ENCODE results near the gene FLRT2.

DNA sequence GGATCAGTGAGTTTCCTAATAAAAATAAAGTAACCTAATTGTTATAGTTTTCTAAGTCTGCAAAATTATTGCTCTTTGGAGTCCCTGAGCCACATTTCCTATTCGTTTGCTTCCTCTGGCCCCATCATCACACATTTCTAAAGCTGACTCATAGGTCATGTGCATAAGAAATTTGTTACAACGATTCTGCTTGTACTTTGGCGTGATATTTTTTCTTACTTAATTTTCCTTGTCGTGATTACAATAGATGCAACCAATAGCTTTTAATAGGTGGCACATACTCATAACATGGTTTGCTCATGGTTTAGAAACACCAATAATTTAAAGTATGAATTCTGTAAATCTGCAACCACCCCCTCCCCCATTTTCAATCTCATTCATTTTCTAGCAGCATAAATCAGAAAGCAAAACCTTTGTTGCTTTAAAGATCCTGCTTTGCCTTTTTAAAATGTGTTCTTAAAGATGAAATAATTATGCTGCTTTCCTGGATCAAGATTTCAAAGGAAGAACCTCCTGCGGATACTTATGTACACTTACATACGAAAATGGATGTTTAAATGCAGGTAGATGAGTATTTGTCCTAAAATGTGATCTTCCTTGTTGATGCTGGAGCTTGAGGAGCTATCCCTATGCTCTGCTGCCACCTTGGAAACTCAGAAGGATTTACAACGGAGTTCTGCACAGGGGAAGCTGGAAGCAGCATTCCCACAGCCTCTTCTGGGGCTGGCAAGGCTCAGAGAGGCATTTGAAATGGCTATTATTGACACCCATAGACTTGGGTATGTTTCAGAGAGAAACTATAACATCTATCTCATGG lies 1.7 kb upstream of the FLRT2 start:
- TF ChIP-seq, protein P1, sequence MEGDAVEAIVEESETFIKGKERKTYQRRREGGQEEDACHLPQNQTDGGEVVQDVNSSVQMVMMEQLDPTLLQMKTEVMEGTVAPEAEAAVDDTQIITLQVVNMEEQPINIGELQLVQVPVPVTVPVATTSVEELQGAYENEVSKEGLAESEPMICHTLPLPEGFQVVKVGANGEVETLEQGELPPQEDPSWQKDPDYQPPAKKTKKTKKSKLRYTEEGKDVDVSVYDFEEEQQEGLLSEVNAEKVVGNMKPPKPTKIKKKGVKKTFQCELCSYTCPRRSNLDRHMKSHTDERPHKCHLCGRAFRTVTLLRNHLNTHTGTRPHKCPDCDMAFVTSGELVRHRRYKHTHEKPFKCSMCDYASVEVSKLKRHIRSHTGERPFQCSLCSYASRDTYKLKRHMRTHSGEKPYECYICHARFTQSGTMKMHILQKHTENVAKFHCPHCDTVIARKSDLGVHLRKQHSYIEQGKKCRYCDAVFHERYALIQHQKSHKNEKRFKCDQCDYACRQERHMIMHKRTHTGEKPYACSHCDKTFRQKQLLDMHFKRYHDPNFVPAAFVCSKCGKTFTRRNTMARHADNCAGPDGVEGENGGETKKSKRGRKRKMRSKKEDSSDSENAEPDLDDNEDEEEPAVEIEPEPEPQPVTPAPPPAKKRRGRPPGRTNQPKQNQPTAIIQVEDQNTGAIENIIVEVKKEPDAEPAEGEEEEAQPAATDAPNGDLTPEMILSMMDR (conservative IDR thresholded peaks at IDR 0.05; ENCODE audit: low read depth, low read length): peak; percentile 52; the same call in 1 of the 2 replicates
- TF ChIP-seq EZH2phosphoT487 (IDR thresholded peaks at IDR 0.05; ENCODE audit: borderline replicate concordance, low read length) (no peak), EZH2 (IDR thresholded peaks at IDR 0.05; ENCODE audit: low read length, unreplicated experiment) (no peak)

Data from PC-3 (cell line).